ENCODE measurements around the gene ZFP36.

DNA sequence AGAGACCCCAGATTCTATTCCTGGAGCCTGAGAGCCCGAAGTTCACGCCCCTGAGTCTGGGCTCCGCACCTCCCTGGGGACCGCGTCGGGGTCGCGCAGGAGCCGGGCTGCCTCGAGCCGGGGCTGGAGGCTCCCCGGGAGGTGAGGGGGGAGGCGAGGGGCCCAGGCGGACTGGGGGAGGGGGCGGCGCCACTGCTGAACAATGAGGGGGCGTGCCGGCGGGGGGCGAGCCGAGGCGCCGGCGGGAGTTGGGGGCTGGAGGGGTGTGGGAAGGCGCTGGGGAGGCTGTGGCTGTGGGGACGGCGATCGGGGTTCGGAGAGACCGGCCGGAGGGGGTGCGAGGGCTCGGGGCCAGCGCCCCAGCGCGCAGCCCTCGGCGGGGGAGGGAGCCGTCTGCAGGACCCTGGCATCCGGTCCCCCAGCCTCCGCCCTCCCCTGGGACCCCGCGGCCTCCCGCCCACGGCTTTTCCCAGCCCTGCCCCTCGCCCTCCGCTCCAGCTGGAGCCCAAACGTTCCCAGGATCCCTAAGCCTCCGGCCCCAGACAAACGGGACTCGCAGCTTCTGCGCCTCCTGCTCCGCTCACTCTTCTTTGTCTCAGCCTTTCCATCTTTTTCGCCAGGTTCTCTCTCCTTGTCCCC is 6.7 kb downstream of the ZFP36 start:
- TF ChIP-seq, protein P1, sequence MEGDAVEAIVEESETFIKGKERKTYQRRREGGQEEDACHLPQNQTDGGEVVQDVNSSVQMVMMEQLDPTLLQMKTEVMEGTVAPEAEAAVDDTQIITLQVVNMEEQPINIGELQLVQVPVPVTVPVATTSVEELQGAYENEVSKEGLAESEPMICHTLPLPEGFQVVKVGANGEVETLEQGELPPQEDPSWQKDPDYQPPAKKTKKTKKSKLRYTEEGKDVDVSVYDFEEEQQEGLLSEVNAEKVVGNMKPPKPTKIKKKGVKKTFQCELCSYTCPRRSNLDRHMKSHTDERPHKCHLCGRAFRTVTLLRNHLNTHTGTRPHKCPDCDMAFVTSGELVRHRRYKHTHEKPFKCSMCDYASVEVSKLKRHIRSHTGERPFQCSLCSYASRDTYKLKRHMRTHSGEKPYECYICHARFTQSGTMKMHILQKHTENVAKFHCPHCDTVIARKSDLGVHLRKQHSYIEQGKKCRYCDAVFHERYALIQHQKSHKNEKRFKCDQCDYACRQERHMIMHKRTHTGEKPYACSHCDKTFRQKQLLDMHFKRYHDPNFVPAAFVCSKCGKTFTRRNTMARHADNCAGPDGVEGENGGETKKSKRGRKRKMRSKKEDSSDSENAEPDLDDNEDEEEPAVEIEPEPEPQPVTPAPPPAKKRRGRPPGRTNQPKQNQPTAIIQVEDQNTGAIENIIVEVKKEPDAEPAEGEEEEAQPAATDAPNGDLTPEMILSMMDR (IDR thresholded peaks at IDR 0.05) = no peak
- no peak for TF ChIP-seq EP300 (IDR thresholded peaks at IDR 0.05)

All from suprapubic skin (tissue), 3 donors.